ENCODE data around the gene CMKLR1.

- TF ChIP-seq CTCF (IDR thresholded peaks at IDR 0.05) (no peak), POLR2A (IDR thresholded peaks at IDR 0.05) (no peak)
Measured at GRCh38 chr12:108374596-108375320, 35.6 kb upstream of the CMKLR1 start.

Data from esophagus squamous epithelium (tissue), 4 donors.